IMR-90 (cell line): ENCODE results near the gene GNE.

ENCODE experiments used
- POLR2A ChIP-seq: IDR thresholded peaks from 2 replicates; pipeline ENCODE4 v1.6.1; 2012; ENCODE audit warnings: mild to moderate bottlenecking, low read depth, low read length
- RAD21 ChIP-seq: IDR thresholded peaks from 2 replicates; pipeline ENCODE4 v1.6.1; 2012; ENCODE audit warnings: low read length, improper control_type of control experiment
- TF ChIP-seq, protein P1 (sequence below): conservative IDR thresholded peaks from 2 replicates; pipeline ENCODE4 v1.5.1; 2012; ENCODE audit warnings: mild to moderate bottlenecking, low read depth, low read length, improper control_type of control experiment

GRCh38 chr9:36284226-36284625 lies 26.0 kb upstream of the GNE start:
- TF ChIP-seq POLR2A, result no peak
- TF ChIP-seq, protein P1, sequence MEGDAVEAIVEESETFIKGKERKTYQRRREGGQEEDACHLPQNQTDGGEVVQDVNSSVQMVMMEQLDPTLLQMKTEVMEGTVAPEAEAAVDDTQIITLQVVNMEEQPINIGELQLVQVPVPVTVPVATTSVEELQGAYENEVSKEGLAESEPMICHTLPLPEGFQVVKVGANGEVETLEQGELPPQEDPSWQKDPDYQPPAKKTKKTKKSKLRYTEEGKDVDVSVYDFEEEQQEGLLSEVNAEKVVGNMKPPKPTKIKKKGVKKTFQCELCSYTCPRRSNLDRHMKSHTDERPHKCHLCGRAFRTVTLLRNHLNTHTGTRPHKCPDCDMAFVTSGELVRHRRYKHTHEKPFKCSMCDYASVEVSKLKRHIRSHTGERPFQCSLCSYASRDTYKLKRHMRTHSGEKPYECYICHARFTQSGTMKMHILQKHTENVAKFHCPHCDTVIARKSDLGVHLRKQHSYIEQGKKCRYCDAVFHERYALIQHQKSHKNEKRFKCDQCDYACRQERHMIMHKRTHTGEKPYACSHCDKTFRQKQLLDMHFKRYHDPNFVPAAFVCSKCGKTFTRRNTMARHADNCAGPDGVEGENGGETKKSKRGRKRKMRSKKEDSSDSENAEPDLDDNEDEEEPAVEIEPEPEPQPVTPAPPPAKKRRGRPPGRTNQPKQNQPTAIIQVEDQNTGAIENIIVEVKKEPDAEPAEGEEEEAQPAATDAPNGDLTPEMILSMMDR, result no peak
- TF ChIP-seq RAD21, result no peak
